ENCODE measurements around the gene ST3GAL4.

DNA sequence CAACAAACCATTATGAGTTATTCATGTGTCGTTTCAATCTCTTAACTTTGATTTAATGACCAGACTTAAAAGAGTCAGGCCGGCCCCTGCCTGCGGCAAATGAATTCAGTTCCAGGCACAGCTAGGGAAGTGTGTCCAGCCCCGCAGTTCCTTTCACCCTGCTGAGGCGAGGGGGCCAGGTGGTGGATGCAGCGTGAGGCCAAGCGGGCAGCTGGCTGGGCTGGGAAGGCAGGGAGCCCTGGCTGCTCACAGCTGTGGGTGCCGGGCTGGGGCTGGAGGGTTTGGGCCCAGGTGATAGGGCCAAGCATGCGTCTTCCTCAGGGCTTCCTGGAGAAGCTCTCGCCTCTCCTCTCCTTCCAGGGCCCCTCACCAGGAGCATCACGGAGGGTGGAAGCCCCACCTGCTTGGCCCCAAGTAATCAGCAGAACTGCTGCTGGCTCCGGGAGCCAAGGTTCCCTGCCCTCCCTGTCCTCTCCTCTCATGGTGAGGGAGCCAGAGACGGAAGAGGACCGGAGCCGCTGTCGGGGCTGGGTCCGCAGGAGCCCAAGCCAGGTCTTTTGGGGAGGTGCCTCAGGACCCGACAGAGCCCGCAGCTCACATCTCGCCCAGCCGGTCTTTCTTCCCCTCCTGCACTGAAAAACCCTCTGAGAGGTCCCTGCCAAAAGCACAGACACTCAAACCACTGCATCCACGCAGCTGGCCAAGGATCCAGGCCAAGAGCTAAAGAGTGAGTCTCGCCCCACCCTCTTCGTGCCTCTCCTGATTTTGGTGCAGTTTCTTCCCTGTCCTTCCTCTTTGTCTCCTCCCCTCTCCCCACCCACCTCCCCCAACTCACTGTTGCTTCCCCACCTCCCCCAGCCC lies 97.0 kb downstream of the ST3GAL4 start:
- TF ChIP-seq REST (IDR thresholded peaks at IDR 0.05; ENCODE audit: low read depth) (no peak), ZBTB7A (IDR thresholded peaks at IDR 0.05; ENCODE audit: low read depth) (no peak), TAF1 (IDR thresholded peaks at IDR 0.05; ENCODE audit: low read depth) (no peak), MAX (IDR thresholded peaks at IDR 0.05) (no peak), USF1 (IDR thresholded peaks at IDR 0.05) (no peak), TEAD4 (IDR thresholded peaks at IDR 0.05) (no peak), EP300 (IDR thresholded peaks at IDR 0.05; ENCODE audit: borderline replicate concordance) (no peak)

Measured in Ishikawa (cell line).